NB4 (cell line): ENCODE data around the gene BAZ2B.

Source experiments
- MYC ChIP-seq: IDR thresholded peaks from 2 replicates; pipeline ENCODE4 v1.6.1; 2011; ENCODE audit warnings: low read depth, low read length
- POLR2A ChIP-seq: IDR thresholded peaks from 2 replicates; pipeline ENCODE4 v1.6.1; 2011; ENCODE audit warnings: mild to moderate bottlenecking; ENCODE audit not compliant: insufficient read length; ENCODE audit errors: extremely low read depth
- TF ChIP-seq, protein P1 (sequence below): IDR thresholded peaks from one replicate; pipeline ENCODE4 v1.5.1; 2012; ENCODE audit warnings: low read depth, low read length
- TF ChIP-seq, protein P2 (sequence below): IDR thresholded peaks from 2 replicates; pipeline ENCODE4 v1.6.1; 2011; ENCODE audit warnings: low read depth, low read length

DNA sequence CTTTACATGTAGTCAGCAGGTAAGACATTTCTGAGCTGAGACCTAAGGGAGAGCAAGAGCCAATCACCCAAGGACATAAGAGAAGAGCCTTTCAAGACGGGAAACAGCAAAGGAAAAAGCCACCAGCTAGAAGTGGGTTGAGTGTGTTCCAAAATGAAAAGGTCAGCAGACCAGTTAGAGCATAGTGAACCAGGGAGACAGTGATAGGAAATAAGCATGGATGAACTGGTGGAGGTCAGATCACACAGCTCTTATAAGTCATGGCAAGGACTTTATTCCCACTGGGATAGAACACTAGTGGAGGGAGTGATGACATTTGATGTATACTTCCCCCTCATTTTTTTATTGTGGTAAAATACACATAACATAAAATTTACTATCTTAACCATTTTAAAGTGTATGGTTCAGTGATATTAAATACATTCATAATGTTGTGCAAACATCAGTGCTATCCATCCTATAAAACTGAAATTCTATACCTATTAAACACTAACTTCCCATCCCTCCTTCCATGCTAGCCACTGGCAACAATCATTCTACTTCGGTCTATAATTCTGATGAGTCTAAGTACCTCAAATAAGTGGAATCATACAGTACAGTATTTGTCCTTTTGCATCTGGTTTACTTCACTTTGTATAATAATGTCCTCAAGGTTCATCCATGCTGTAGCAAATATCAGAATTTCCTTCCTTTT, 174.0 kb downstream of the BAZ2B start:
- TF ChIP-seq POLR2A (no peak), MYC (no peak)
- TF ChIP-seq, protein P1, sequence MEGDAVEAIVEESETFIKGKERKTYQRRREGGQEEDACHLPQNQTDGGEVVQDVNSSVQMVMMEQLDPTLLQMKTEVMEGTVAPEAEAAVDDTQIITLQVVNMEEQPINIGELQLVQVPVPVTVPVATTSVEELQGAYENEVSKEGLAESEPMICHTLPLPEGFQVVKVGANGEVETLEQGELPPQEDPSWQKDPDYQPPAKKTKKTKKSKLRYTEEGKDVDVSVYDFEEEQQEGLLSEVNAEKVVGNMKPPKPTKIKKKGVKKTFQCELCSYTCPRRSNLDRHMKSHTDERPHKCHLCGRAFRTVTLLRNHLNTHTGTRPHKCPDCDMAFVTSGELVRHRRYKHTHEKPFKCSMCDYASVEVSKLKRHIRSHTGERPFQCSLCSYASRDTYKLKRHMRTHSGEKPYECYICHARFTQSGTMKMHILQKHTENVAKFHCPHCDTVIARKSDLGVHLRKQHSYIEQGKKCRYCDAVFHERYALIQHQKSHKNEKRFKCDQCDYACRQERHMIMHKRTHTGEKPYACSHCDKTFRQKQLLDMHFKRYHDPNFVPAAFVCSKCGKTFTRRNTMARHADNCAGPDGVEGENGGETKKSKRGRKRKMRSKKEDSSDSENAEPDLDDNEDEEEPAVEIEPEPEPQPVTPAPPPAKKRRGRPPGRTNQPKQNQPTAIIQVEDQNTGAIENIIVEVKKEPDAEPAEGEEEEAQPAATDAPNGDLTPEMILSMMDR, result no peak
- TF ChIP-seq, protein P2, sequence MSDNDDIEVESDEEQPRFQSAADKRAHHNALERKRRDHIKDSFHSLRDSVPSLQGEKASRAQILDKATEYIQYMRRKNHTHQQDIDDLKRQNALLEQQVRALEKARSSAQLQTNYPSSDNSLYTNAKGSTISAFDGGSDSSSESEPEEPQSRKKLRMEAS, result no peak
